HepG2 (cell line): ENCODE results near the gene MAJIN. TPM values are rescaled to one million over a fixed set of nuclear protein-coding genes. Genes with fewer than 3 reads are reported as not detected.

Experiments
- ATAC-seq: fragments of 200-7000 bp; cut with Tn5 transposase; 3 replicates; pipeline ENCODE4 v1.9.1; 2020; ENCODE audit warnings: mild to moderate bottlenecking, moderate library complexity
- BruUV-seq: library from RNA; stranded (reverse); fragments of 400-500 nt; replicated peaks from 2 replicates; lab custom pipeline; 2021; lab: Mats Ljungman, UMichigan
- CTCF ChIA-PET: fragments of 300-600 bp; formaldehyde crosslinking; extraction: SDS; loops from one replicate; lab custom pipeline; 2021; ENCODE audit warnings: low total read pairs, inconsistent platforms, low intra/inter-chr PET ratio; lab: Yijun Ruan, JAX
- POLR2A ChIA-PET: fragments of 350-600 bp; sonication (Branson Sonifier 250); formaldehyde crosslinking; loops from one replicate; lab custom pipeline; 2020; ENCODE audit warnings: antibody characterized with exemption, inconsistent platforms; lab: Yijun Ruan, JAX
- DNase-seq: peaks from one replicate; pipeline ENCODE4 v3.0.0-alpha.2; 2015; ENCODE audit warnings: low spot score
- FAIRE-seq: peaks from 3 replicates; lab custom pipeline; 2011; peaks lifted over from hg19 to GRCh38; lab: Jason Lieb, UNC
- H2AFZ ChIP-seq: one replicate; pipeline ENCODE4 v1.6.1; 2011; ENCODE audit warnings: low read length, inconsistent platforms
- H3K27ac ChIP-seq: fragments of 300-600 bp; 3 replicates; pipeline ENCODE4 v1.8.0; 2011; ENCODE audit warnings: mixed run types, mild to moderate bottlenecking, mixed read lengths, low read length, inconsistent platforms; ENCODE audit not compliant: insufficient read depth; ENCODE audit errors: extremely low read length
- H3K27me3 ChIP-seq, 2 experiments: fragments of 200-600 bp in 1 of 2; 2 replicates in 1 of 2; 3 replicates in 1 of 2; pipeline versions ENCODE4 v1.6.0 to v1.8.0; 2011; ENCODE audit warnings: low read length in 2 of 2, mild to moderate bottlenecking in 2 of 2, moderate library complexity in 2 of 2, inconsistent platforms in 1 of 2; ENCODE audit not compliant: insufficient read depth in 2 of 2, control insufficient read depth in 1 of 2
- H3K36me3 ChIP-seq, 2 experiments: fragments of 200-600 bp in 1 of 2; replicated peaks in 1 of 2; 2 replicates in 1 of 2; 3 replicates in 1 of 2; pipeline versions ENCODE4 v1.5.1 to v1.8.0; 2011; ENCODE audit warnings: low read length in 2 of 2, inconsistent platforms in 1 of 2; ENCODE audit not compliant: insufficient read depth in 2 of 2, control insufficient read depth in 1 of 2
- H3K4me1 ChIP-seq: 2 replicates; pipeline ENCODE4 v1.5.1; 2012; ENCODE audit warnings: low read length, inconsistent platforms; ENCODE audit not compliant: insufficient read depth
- H3K4me2 ChIP-seq: 2 replicates; pipeline ENCODE4 v1.6.0; 2011; ENCODE audit warnings: low read depth, low read length, inconsistent platforms
- H3K4me3 ChIP-seq, 3 experiments: fragments of 200-600 bp in 1 of 3; sonication (generic), shearing (Covaris generic) in 1 of 3; replicated peaks in 1 of 3; 2 replicates each; pipeline ENCODE4 v1.5.1; 2011 to 2016; ENCODE audit warnings: low read length in 3 of 3, inconsistent platforms in 2 of 3, low read depth in 2 of 3, mild to moderate bottlenecking in 2 of 3, control low read depth in 1 of 3, mixed read lengths in 1 of 3; ENCODE audit not compliant: insufficient read depth in 1 of 3
- H3K79me2 ChIP-seq: one replicate; pipeline ENCODE4 v1.6.1; 2011; ENCODE audit warnings: low read length, inconsistent platforms; ENCODE audit not compliant: insufficient read depth
- H3K9ac ChIP-seq: 2 replicates; pipeline ENCODE4 v1.6.0; 2011; ENCODE audit warnings: mild to moderate bottlenecking, low read depth, low read length, inconsistent platforms; ENCODE audit not compliant: insufficient read depth
- H3K9me3 ChIP-seq: 2 replicates; pipeline ENCODE4 v1.5.1; 2012; ENCODE audit warnings: mild to moderate bottlenecking, low read length
- H4K20me1 ChIP-seq: 2 replicates; pipeline ENCODE4 v1.6.0; 2011; ENCODE audit warnings: inconsistent platforms, mild to moderate bottlenecking, low read length, moderate library complexity; ENCODE audit not compliant: insufficient read depth
- ARHGAP35 ChIP-seq: sonication (generic); formaldehyde crosslinking; IDR thresholded peaks from 2 replicates; pipeline ENCODE4 v1.9.0; 2022; ENCODE audit warnings: mild to moderate bottlenecking, inconsistent platforms, moderate library complexity, missing genetic modification reagents, borderline replicate concordance
- ETV5 ChIP-seq: IDR thresholded peaks from 2 replicates; pipeline ENCODE4 v1.6.1; 2018; ENCODE audit warnings: missing biosample characterization, missing genetic modification reagents, inconsistent platforms, borderline replicate concordance
- GATA4 ChIP-seq: sonication (generic); IDR thresholded peaks from 2 replicates; pipeline ENCODE4 v1.6.1; 2016; ENCODE audit warnings: antibody characterized with exemption, low read depth, borderline replicate concordance
- SOX6 ChIP-seq, 2 experiments: fragments of 450-650 bp in 1 of 2; sonication (generic) in 1 of 2; formaldehyde crosslinking in 1 of 2; IDR thresholded peaks; 2 replicates each; pipeline versions ENCODE4 v1.4.0 to v1.6.1; 2017 to 2020; ENCODE audit warnings: antibody characterized with exemption in 1 of 2, mild to moderate bottlenecking in 1 of 2, missing genetic modification reagents in 1 of 2
- TEAD3 ChIP-seq: optimal IDR thresholded peaks from 2 replicates; pipeline ENCODE3; 2016; ENCODE audit warnings: borderline replicate concordance
- ZKSCAN1 ChIP-seq: fragments of 150-350 bp; IDR thresholded peaks from 2 replicates; pipeline ENCODE4 v1.6.1; 2014; ENCODE audit warnings: low read length
- ZNF3 ChIP-seq: IDR thresholded peaks from 2 replicates; pipeline ENCODE4 v1.7.0; 2017; ENCODE audit warnings: inconsistent platforms
- ZNF598 ChIP-seq: sonication (generic); formaldehyde crosslinking; IDR thresholded peaks from 2 replicates; pipeline ENCODE4 v1.5.1; 2020; ENCODE audit warnings: mild to moderate bottlenecking, missing genetic modification reagents, borderline replicate concordance
- WGBS: methylation state at CpG from one replicate; pipeline ENCODE4 v1.1.6; 2017; ENCODE audit warnings: low lambda C conversion rate; 5-methylcytosine and 5-hydroxymethylcytosine counted together
- in situ Hi-C: cut with HindIII; loops from 2 replicates; pipeline ENCODE4 v1.10.0; 2017; ENCODE audit warnings: low pct_unique_long_range_greater_than_20kb; ENCODE audit not compliant: extremely low pct_ligation_motif_present
- intact Hi-C: fragments of 100-400 bp; cut with micrococcal nuclease; formaldehyde crosslinking; loops from one replicate; pipeline ENCODE4 v1.10.0; 2022; ENCODE audit not compliant: unreplicated experiment
- polyA plus RNA-seq, 8 experiments: library from polyadenylated mRNA; depleted of rRNA in 3 of 8; stranded (reverse) in 7 of 8; unstranded in 1 of 8; fragments of >200 nt; fragmentation: Illumina TruSeq in 4 of 8; extraction: Trizol in 4 of 8; gene quantifications; 2 replicates each; pipeline versions ENCODE4 v1.2.1 to v1.2.3, GENCODE V29; 2011 to 2016; ENCODE audit warnings: low read depth in 4 of 8, missing spikeins in 1 of 8, mixed read lengths in 1 of 8; ENCODE audit not compliant: insufficient read depth in 1 of 8
- total RNA-seq, 5 experiments: library from RNA; depleted of rRNA; stranded (reverse); fragments of >200 nt; fragmentation: Illumina TruSeq; extraction: Trizol; gene quantifications; 2 replicates each; pipeline ENCODE4 v1.2.3, GENCODE V29; 2016; ENCODE audit warnings: low read depth in 1 of 5
- TF ChIP-seq, protein P1 (sequence below): sonication (generic); formaldehyde crosslinking; IDR thresholded peaks from 2 replicates; pipeline ENCODE4 v1.9.0; 2022; ENCODE audit warnings: missing genetic modification reagents, mild to moderate bottlenecking, borderline replicate concordance
- TF ChIP-seq, protein P2 (sequence below), 2 experiments: fragments of 450-650 bp in 1 of 2; sonication (generic) in 1 of 2; formaldehyde crosslinking; IDR thresholded peaks; 2 replicates each; pipeline versions ENCODE4 v1.5.0 to v1.8.0; 2020 to 2022; ENCODE audit warnings: mild to moderate bottlenecking in 1 of 2, missing genetic modification reagents in 1 of 2
- TF ChIP-seq, protein P3 (sequence below): sonication (generic); formaldehyde crosslinking; IDR thresholded peaks from 2 replicates; pipeline ENCODE4 v1.5.0; 2020; ENCODE audit warnings: mild to moderate bottlenecking, missing genetic modification reagents
- TF ChIP-seq, protein P4 (sequence below): sonication (generic); formaldehyde crosslinking; conservative IDR thresholded peaks from 2 replicates; pipeline ENCODE4 v1.4.0; 2020; ENCODE audit warnings: mild to moderate bottlenecking, missing genetic modification reagents, moderate library complexity

The MAJIN gene
- total and polyA plus RNA-seq, 2 of the 13 experiments (the other 11 are each of a cell fraction or from before 2014, with no cell fraction given), result not detected

DNA sequence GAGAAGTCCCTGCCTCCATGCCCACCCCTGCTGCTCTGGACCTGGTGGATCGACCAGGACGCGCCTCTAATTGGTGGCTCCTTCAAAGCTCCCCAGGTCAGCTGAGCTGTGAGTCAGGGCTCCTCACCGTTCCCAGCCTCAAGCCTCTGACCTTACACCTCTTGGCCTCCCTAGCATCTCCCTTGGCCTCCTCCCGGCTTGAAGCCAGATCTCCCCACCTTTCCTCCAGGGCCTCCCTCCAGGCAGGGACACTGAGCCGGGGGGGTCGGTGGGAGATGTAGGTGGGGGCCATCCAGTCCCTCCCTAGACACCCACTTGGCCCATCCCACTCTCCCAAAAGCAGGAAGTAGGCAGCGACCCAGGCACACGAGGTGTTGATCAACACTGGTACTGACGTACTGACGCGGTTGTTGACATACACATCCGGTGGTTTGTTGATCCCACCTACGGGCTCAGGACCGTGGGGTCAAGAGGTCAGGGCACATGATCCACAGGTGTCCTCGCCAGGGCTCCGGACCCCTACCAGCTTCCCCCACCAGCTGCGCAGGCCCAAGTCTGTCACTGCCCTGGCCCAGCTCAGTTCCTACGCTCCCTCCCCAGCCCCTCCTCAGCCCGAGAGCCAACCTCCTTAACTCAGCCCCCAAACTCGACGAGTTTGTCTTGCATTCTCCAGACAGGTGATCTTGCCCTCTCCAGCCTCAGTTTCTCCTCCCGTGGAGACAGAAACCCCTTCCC is 55.7 kb downstream of the MAJIN start:
- peaks cover 5% of the 10 kb centered on the region; the same call in 1 of the 2 replicates for H4K20me1 ChIP-seq
- peaks cover 15% of the 10 kb centered on the region for H3K79me2 ChIP-seq
- H3K9ac ChIP-seq, result peak overlapping the region; percentile 90
- peak overlapping the region; percentile 63 for H3K27ac ChIP-seq
- no peak overlapping the region for H2AFZ ChIP-seq
- peaks cover 23 to 27% of the 10 kb centered on the region in 2 experiments; a peak in 4 of 5 replicates for H3K36me3 ChIP-seq
- DNase-seq (peak; percentile 55), FAIRE-seq (no peak), ATAC-seq (peak; percentile 55)
- ChIA-PET POLR2A (interaction anchor here (0.7 to 2.1 kb wide), 6 partner anchors 8 to 195 kb away, joined by 4 to 15 read pairs (median 5); partner anchors contain the start of genes BATF2, GPHA2, PPP2R5B and TM7SF2), CTCF (no interaction called here)
- WGBS, result under 1% methylated on average over 13 of the region's 23 CpGs
- no peaks in the 10 kb centered on the region; a peak in 1 of 5 replicates for H3K27me3 ChIP-seq
- H3K4me2 ChIP-seq, result peak overlapping the region; percentile 87
- H3K4me3 ChIP-seq, result peak overlapping the region; percentile 72 to 100 (median 93)
- BruUV-seq, result no TSS peak
- H3K4me1 ChIP-seq, result peaks cover 36% of the 10 kb centered on the region
- no peaks in the 10 kb centered on the region for H3K9me3 ChIP-seq
- in situ Hi-C loops (no loop called here), intact Hi-C loops (loop anchor here (2.0 kb wide), 1 partner anchor 81 kb away; the partner anchor contains the start of gene BATF2)
- no peak; the same call in 1 of the 2 replicates for TF ChIP-seq ZNF598 (CRISPR knock-in tag)
- no peak for TF ChIP-seq SOX6 (IDR thresholded peaks at IDR 0.05)
- peak; percentile 33; the same call in 1 of the 2 replicates for TF ChIP-seq SOX6 (CRISPR knock-in tag; IDR thresholded peaks at IDR 0.05)
- 0 out of 2 replicates have a peak, but pooled peaks have one; percentile 37 for TF ChIP-seq ZNF3 (CRISPR knock-in tag)
- TF ChIP-seq, protein P1, sequence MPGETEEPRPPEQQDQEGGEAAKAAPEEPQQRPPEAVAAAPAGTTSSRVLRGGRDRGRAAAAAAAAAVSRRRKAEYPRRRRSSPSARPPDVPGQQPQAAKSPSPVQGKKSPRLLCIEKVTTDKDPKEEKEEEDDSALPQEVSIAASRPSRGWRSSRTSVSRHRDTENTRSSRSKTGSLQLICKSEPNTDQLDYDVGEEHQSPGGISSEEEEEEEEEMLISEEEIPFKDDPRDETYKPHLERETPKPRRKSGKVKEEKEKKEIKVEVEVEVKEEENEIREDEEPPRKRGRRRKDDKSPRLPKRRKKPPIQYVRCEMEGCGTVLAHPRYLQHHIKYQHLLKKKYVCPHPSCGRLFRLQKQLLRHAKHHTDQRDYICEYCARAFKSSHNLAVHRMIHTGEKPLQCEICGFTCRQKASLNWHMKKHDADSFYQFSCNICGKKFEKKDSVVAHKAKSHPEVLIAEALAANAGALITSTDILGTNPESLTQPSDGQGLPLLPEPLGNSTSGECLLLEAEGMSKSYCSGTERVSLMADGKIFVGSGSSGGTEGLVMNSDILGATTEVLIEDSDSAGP, result no peak
- TF ChIP-seq, protein P2, sequence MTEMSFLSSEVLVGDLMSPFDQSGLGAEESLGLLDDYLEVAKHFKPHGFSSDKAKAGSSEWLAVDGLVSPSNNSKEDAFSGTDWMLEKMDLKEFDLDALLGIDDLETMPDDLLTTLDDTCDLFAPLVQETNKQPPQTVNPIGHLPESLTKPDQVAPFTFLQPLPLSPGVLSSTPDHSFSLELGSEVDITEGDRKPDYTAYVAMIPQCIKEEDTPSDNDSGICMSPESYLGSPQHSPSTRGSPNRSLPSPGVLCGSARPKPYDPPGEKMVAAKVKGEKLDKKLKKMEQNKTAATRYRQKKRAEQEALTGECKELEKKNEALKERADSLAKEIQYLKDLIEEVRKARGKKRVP (CRISPR knock-in tag; IDR thresholded peaks at IDR 0.05), result peak in 1 of 2 experiments; percentile 38; a peak in 1 of 4 replicates
- TF ChIP-seq ARHGAP35, result 0 out of 2 replicates have a peak, but pooled peaks have one; percentile 54
- TF ChIP-seq, protein P3, sequence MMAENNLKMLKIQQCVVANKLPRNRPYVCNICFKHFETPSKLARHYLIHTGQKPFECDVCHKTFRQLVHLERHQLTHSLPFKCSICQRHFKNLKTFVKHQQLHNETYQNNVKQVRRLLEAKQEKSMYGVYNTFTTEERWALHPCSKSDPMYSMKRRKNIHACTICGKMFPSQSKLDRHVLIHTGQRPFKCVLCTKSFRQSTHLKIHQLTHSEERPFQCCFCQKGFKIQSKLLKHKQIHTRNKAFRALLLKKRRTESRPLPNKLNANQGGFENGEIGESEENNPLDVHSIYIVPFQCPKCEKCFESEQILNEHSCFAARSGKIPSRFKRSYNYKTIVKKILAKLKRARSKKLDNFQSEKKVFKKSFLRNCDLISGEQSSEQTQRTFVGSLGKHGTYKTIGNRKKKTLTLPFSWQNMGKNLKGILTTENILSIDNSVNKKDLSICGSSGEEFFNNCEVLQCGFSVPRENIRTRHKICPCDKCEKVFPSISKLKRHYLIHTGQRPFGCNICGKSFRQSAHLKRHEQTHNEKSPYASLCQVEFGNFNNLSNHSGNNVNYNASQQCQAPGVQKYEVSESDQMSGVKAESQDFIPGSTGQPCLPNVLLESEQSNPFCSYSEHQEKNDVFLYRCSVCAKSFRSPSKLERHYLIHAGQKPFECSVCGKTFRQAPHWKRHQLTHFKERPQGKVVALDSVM (CRISPR knock-in tag), result 0 out of 2 replicates have a peak, but pooled peaks have one; percentile 10
- no peak for TF ChIP-seq GATA4
- peak; percentile 93 for TF ChIP-seq ETV5 (CRISPR knock-in tag)
- TF ChIP-seq, protein P4, sequence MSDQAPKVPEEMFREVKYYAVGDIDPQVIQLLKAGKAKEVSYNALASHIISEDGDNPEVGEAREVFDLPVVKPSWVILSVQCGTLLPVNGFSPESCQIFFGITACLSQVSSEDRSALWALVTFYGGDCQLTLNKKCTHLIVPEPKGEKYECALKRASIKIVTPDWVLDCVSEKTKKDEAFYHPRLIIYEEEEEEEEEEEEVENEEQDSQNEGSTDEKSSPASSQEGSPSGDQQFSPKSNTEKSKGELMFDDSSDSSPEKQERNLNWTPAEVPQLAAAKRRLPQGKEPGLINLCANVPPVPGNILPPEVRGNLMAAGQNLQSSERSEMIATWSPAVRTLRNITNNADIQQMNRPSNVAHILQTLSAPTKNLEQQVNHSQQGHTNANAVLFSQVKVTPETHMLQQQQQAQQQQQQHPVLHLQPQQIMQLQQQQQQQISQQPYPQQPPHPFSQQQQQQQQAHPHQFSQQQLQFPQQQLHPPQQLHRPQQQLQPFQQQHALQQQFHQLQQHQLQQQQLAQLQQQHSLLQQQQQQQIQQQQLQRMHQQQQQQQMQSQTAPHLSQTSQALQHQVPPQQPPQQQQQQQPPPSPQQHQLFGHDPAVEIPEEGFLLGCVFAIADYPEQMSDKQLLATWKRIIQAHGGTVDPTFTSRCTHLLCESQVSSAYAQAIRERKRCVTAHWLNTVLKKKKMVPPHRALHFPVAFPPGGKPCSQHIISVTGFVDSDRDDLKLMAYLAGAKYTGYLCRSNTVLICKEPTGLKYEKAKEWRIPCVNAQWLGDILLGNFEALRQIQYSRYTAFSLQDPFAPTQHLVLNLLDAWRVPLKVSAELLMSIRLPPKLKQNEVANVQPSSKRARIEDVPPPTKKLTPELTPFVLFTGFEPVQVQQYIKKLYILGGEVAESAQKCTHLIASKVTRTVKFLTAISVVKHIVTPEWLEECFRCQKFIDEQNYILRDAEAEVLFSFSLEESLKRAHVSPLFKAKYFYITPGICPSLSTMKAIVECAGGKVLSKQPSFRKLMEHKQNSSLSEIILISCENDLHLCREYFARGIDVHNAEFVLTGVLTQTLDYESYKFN (CRISPR knock-in tag), result peak; percentile 54
- no peak for TF ChIP-seq ZKSCAN1
- peak; percentile 19 for TF ChIP-seq TEAD3
